GM04503 (cell line): ENCODE measurements around the gene OR52E8.

Experiments used
- DNase-seq: peaks from one replicate; pipeline ENCODE4 v3.0.0-alpha.2; 2012; ENCODE audit warnings: low read depth

The OR52E8 gene

DNA sequence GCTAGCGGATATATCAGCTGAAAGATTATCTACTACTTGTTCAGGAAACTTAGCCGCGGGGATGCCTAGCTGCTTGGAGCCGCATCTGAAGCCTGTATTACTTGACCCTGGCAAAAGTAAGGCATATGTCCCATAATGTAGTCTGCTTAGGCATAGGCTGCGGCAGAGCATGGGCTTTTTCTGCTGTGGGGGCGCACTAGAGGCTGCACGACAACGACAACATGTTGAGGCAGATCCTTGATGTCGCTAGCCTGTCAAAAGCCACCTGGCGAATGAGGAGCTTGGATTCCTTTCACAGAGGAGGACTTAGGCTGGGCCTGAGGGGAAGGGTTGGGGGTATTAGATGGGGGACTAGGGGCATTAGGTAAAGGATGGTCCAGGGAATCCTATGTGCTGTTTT lies 49.9 kb downstream of the OR52E8 start:
- DNase-seq = no peak
